Keratinocyte (primary cell): Measurements from ENCODE around the gene PPP2R5A. TPM values are rescaled to one million over a fixed set of nuclear protein-coding genes. Genes with fewer than 3 reads are reported as not detected.

Experiments used
- DNase-seq: peaks from one replicate; pipeline ENCODE4 v3.0.0-alpha.2; 2011; ENCODE audit warnings: low read depth, missing footprints, low spot score
- FAIRE-seq: peaks from 2 replicates; lab custom pipeline; 2011; peaks lifted over from hg19 to GRCh38; lab: Jason Lieb, UNC
- H2AFZ ChIP-seq: 2 replicates; pipeline ENCODE4 v1.6.0; 2012; ENCODE audit warnings: low read length, control low read depth, inconsistent platforms; ENCODE audit not compliant: control insufficient read depth
- H3K27ac ChIP-seq: 2 replicates; pipeline ENCODE4 v1.5.1; 2011; ENCODE audit warnings: low read length; ENCODE audit not compliant: control insufficient read depth, insufficient read depth
- H3K27me3 ChIP-seq: 3 replicates; pipeline ENCODE4 v1.6.0; 2011; ENCODE audit warnings: low read length; ENCODE audit not compliant: control insufficient read depth, insufficient read depth; ENCODE audit errors: extremely low read depth
- H3K36me3 ChIP-seq, 2 experiments: 2 replicates in 1 of 2; 3 replicates in 1 of 2; pipeline ENCODE4 v1.5.1; 2011; ENCODE audit warnings: low read length in 2 of 2, mild to moderate bottlenecking in 1 of 2; ENCODE audit not compliant: control insufficient read depth in 2 of 2, insufficient read depth in 2 of 2; ENCODE audit errors: extremely low read depth in 1 of 2
- H3K4me1 ChIP-seq: 3 replicates; pipeline ENCODE4 v1.5.1; 2011; ENCODE audit warnings: low read length; ENCODE audit not compliant: control insufficient read depth, insufficient read depth; ENCODE audit errors: extremely low read depth
- H3K4me2 ChIP-seq: 3 replicates; pipeline ENCODE4 v1.6.0; 2011; ENCODE audit warnings: low read depth, low read length; ENCODE audit not compliant: control insufficient read depth, insufficient read depth; ENCODE audit errors: extremely low read depth
- H3K4me3 ChIP-seq, 3 experiments: fragments of 200-600 bp in 1 of 3; sonication (generic) in 1 of 3; 2 replicates in 2 of 3; 3 replicates in 1 of 3; pipeline ENCODE4 v1.5.1; 2011 to 2016; ENCODE audit warnings: low read length in 3 of 3, mild to moderate bottlenecking in 3 of 3, control low read depth in 2 of 3, inconsistent platforms in 1 of 3, low read depth in 1 of 3, mixed read lengths in 1 of 3, mixed run types in 1 of 3, moderate library complexity in 1 of 3; ENCODE audit not compliant: control insufficient read depth in 2 of 3, insufficient read depth in 2 of 3; ENCODE audit errors: extremely low read depth in 1 of 3
- H3K79me2 ChIP-seq: 2 replicates; pipeline ENCODE4 v1.6.0; 2012; ENCODE audit warnings: low read length; ENCODE audit not compliant: control insufficient read depth, insufficient read depth
- H3K9ac ChIP-seq: 3 replicates; pipeline ENCODE4 v1.6.0; 2011; ENCODE audit warnings: low read length; ENCODE audit not compliant: control insufficient read depth, insufficient read depth; ENCODE audit errors: extremely low read depth
- H3K9me1 ChIP-seq: 3 replicates; pipeline ENCODE4 v1.6.0; 2011; ENCODE audit warnings: low read length; ENCODE audit not compliant: control insufficient read depth, insufficient read depth; ENCODE audit errors: extremely low read depth
- H3K9me3 ChIP-seq: 2 replicates; pipeline ENCODE4 v1.5.1; 2012; ENCODE audit warnings: low read depth, low read length; ENCODE audit not compliant: control insufficient read depth
- H4K20me1 ChIP-seq: 3 replicates; pipeline ENCODE4 v1.6.0; 2011; ENCODE audit warnings: low read length; ENCODE audit not compliant: control insufficient read depth, insufficient read depth; ENCODE audit errors: extremely low read depth
- EZH2 ChIP-seq: IDR thresholded peaks from one replicate; pipeline ENCODE4 v1.6.1; 2012; ENCODE audit warnings: inconsistent platforms, mild to moderate bottlenecking, low read length, moderate library complexity
- dilution Hi-C: fragments of 300-500 bp; cut with MboI; formaldehyde crosslinking; loops from one replicate; pipeline ENCODE4 v1.7.0; 2020; ENCODE audit warnings: low sequenced_read_pairs; ENCODE audit not compliant: extremely low pct_ligation_motif_present
- polyA plus RNA-seq, 5 experiments: library from polyadenylated mRNA; depleted of rRNA in 3 of 5; stranded (reverse) in 3 of 5; stranded (forward) in 1 of 5; unstranded in 1 of 5; fragments of >200 nt; gene quantifications; 1 replicate in 1 of 5; 2 replicates in 3 of 5; 3 replicates in 1 of 5; pipeline versions ENCODE4 v1.2.1 to v1.2.3, GENCODE V29; 2011 to 2012; ENCODE audit warnings: missing spikeins in 2 of 5, low read depth in 1 of 5, low replicate concordance in 1 of 5
- TF ChIP-seq, protein P1 (sequence below), 3 experiments: IDR thresholded peaks in 1 of 3; conservative IDR thresholded peaks in 1 of 3; optimal IDR thresholded peaks in 1 of 3; 2 replicates in 2 of 3; 3 replicates in 1 of 3; pipeline versions ENCODE3 to v1.5.1; 2011; ENCODE audit warnings: low read length in 3 of 3, mild to moderate bottlenecking in 3 of 3, moderate library complexity in 2 of 3, control low read depth in 1 of 3, inconsistent platforms in 1 of 3; ENCODE audit not compliant: insufficient read depth in 2 of 3; ENCODE audit errors: extremely low read depth in 1 of 3

Gene PPP2R5A
- polyA plus RNA-seq, 1 donor (not counting 4 experiments of a cell fraction or from before 2014, with no cell fraction given): 26.2 TPM

DNA sequence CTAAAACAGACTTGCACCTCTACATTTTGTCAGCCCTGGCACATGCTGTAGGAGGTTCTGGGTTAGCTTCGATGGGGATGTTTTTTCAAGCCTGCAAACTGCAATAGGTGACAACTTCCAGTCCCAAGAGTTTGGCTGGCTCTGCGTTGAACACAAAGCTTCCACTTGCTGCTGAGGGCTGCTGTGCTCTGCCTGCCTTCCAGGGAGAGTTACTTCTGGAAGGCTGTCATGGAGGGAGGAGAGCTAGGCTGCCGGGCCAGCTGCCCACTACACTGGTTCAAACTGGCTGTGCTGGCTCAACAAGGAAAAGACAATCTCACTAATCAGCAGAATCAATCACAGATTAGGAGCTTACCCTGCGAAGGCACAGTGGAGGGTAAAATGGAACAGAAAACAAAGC lies 46.7 kb upstream of the PPP2R5A start:
- dilution Hi-C loops: no loop called here
- Histone ChIP-seq H3K9me1 (no peaks in the 10 kb centered on the region), H3K4me2 (no peak overlapping the region), H4K20me1 (no peaks in the 10 kb centered on the region), H3K9ac (peak overlapping the region; percentile 10), H3K79me2 (no peaks in the 10 kb centered on the region), H3K27me3 (no peaks in the 10 kb centered on the region), H3K9me3 (no peaks in the 10 kb centered on the region), H3K4me1 (peaks cover 26% of the 10 kb centered on the region), H2AFZ (peak overlapping the region; percentile 68), H3K4me3 (no peak overlapping the region), H3K36me3 (no peaks in the 10 kb centered on the region), H3K27ac (no peak overlapping the region)
- FAIRE-seq (no peak), DNase-seq (no peak)
- TF ChIP-seq, protein P1, sequence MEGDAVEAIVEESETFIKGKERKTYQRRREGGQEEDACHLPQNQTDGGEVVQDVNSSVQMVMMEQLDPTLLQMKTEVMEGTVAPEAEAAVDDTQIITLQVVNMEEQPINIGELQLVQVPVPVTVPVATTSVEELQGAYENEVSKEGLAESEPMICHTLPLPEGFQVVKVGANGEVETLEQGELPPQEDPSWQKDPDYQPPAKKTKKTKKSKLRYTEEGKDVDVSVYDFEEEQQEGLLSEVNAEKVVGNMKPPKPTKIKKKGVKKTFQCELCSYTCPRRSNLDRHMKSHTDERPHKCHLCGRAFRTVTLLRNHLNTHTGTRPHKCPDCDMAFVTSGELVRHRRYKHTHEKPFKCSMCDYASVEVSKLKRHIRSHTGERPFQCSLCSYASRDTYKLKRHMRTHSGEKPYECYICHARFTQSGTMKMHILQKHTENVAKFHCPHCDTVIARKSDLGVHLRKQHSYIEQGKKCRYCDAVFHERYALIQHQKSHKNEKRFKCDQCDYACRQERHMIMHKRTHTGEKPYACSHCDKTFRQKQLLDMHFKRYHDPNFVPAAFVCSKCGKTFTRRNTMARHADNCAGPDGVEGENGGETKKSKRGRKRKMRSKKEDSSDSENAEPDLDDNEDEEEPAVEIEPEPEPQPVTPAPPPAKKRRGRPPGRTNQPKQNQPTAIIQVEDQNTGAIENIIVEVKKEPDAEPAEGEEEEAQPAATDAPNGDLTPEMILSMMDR (optimal IDR thresholded peaks at IDR 0.05 in 1 of 3, IDR thresholded peaks at IDR 0.05 in 1 of 3, conservative IDR thresholded peaks at IDR 0.05 in 1 of 3; ENCODE audit: extremely low read depth in 1 of 3, insufficient read depth in 2 of 3, low read length in 3 of 3): no peak
- no peak for TF ChIP-seq EZH2

DNA sequence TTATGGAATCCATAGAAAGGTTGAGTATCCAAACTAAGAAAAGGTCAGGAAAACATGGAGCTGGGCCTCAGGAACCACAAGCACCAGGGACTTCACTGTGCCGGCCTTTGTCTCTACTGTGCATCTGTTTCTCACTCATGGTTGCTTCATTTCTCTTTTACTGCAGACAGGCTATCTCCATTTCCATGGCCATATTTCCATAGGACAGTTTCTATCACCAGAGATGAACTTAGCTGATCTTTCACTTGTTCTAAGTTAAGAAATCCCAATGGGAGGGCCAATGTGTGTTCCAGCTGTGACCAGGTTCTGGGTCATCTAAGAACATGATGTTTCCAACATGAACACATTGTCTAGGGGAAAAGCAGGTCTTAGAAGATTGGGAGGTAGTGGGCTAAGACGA lies 43.7 kb upstream of the PPP2R5A start:
- DNase-seq: no peak
- dilution Hi-C loops: no loop called here
- H3K27me3 ChIP-seq: no peaks in the 10 kb centered on the region
- H3K4me2 ChIP-seq: no peak overlapping the region
- TF ChIP-seq, protein P1 (optimal IDR thresholded peaks at IDR 0.05 in 1 of 3, IDR thresholded peaks at IDR 0.05 in 1 of 3, conservative IDR thresholded peaks at IDR 0.05 in 1 of 3; ENCODE audit: extremely low read depth in 1 of 3, insufficient read depth in 2 of 3, low read length in 3 of 3): no peak
- no peak for TF ChIP-seq EZH2
- no peak overlapping the region for H3K9ac ChIP-seq
- H2AFZ ChIP-seq: no peak overlapping the region
- no peaks in the 10 kb centered on the region for H3K9me3 ChIP-seq
- no peaks in the 10 kb centered on the region for H4K20me1 ChIP-seq
- H3K36me3 ChIP-seq: no peaks in the 10 kb centered on the region
- H3K27ac ChIP-seq: no peak overlapping the region
- H3K9me1 ChIP-seq: no peaks in the 10 kb centered on the region
- H3K4me1 ChIP-seq: peaks cover 16% of the 10 kb centered on the region
- FAIRE-seq: no peak
- H3K4me3 ChIP-seq: no peak overlapping the region
- no peaks in the 10 kb centered on the region for H3K79me2 ChIP-seq
